ENCODE results near the gene HBE1. TPM values are rescaled to one million over a fixed set of nuclear protein-coding genes. Genes with fewer than 3 reads are reported as not detected.

The HBE1 gene
- total RNA-seq, 1 experiment from 2014 or later: not detected

- no peak overlapping the region for H3K4me3 Mint-ChIP-seq
- Histone ChIP-seq H2AFZ (ENCODE audit: low read length) (no peak overlapping the region), H3K4ac (ENCODE audit: low read depth, low read length) (no peak overlapping the region), H3K9ac (ENCODE audit: extremely low read depth, insufficient read length, low read length) (no peak overlapping the region), H4K5ac (ENCODE audit: insufficient read length, low read depth, low read length) (no peak overlapping the region), H4K8ac (replicated peaks; ENCODE audit: insufficient read length, low read depth, low read length) (no peak overlapping the region), H3K4me2 (ENCODE audit: insufficient read depth, insufficient read length, low read length) (no peak overlapping the region), H3K23ac (ENCODE audit: insufficient read length, low read depth, low read length) (no peak overlapping the region), H2BK12ac (ENCODE audit: insufficient read length, low read depth, low read length) (no peak overlapping the region), H3K18ac (ENCODE audit: insufficient read length, low read depth, low read length) (no peak overlapping the region), H2BK120ac (ENCODE audit: low read depth, low read length, poor library complexity, severe bottlenecking) (no peak overlapping the region), H3K27ac (ENCODE audit: insufficient read length, low read depth, low read length) (no peak overlapping the region), H2BK20ac (ENCODE audit: low read depth, low read length, poor library complexity, severe bottlenecking) (no peak overlapping the region), H3K9me3 (ENCODE audit: control insufficient read depth, low read depth, low read length) (no peaks in the 10 kb centered on the region), H3K79me2 (ENCODE audit: insufficient read depth, low read length) (no peaks in the 10 kb centered on the region), H3K4me1 (ENCODE audit: insufficient read depth, low read length) (no peaks in the 10 kb centered on the region), H3K23me2 (ENCODE audit: insufficient read length, low read depth, low read length, poor library complexity, severe bottlenecking) (no peaks in the 10 kb centered on the region), H4K20me1 (ENCODE audit: control insufficient read depth, insufficient read depth, insufficient read length) (no peaks in the 10 kb centered on the region), H3K79me1 (ENCODE audit: insufficient read depth, low read depth, low read length, poor library complexity, severe bottlenecking) (no peaks in the 10 kb centered on the region), H3K27me3 (ENCODE audit: insufficient read depth, low read length) (no peaks in the 10 kb centered on the region), H2AK5ac (ENCODE audit: insufficient read length, low read length) (no peak overlapping the region), H3T11ph (ENCODE audit: low read length) (no peak overlapping the region), H2BK5ac (ENCODE audit: insufficient read length, low read length) (no peak overlapping the region), H2BK15ac (ENCODE audit: low read depth, low read length) (no peak overlapping the region), H4K91ac (ENCODE audit: insufficient read length, low read depth, low read length) (no peak overlapping the region), H3K14ac (ENCODE audit: insufficient read depth, low read length) (no peak overlapping the region), H3K56ac (ENCODE audit: insufficient read length, low read depth, low read length) (no peak overlapping the region)
- no peaks in the 10 kb centered on the region; a peak in 1 of 7 replicates for H3K36me3 Mint-ChIP-seq (ENCODE audit: insufficient read depth in 1 of 3, low read depth in 3 of 3)
- no peak overlapping the region for H3K27ac Mint-ChIP-seq
- H3K9me3 Mint-ChIP-seq: no peaks in the 10 kb centered on the region
- peaks cover 4 to 7% of the 10 kb centered on the region in 2 experiments for H3K4me1 Mint-ChIP-seq
- no peak for TF ChIP-seq CTCF (conservative IDR thresholded peaks at IDR 0.05)
- no peak for DNase-seq
- H3K27me3 Mint-ChIP-seq (ENCODE audit: low read depth): no peaks in the 10 kb centered on the region; the same call in 1 of the 2 replicates
- no CpG with 5 or more reads among the region's 1 CpG for WGBS (ENCODE audit: extremely low coverage, insufficient read length, low lambda C conversion rate)
Measured at GRCh38 chr11:5283882-5284281, 14.1 kb upstream of the HBE1 start.

All from H9 (cell line).